ENCODE data around the gene MRPL12.
"Not testable (repeated sequence)": the region's sequence is repeated elsewhere in the genome, so short reads cannot be mapped to it uniquely, and the experiment has no call there.

The MRPL12 gene

GRCh38 chr17:81672954-81673353, 30.2 kb upstream of the MRPL12 start:
- Mint-ChIP-seq H3K27ac (no peak overlapping the region), H3K36me3 (no peaks in the 10 kb centered on the region), H3K9me3 (ENCODE audit: low read depth) (no peaks in the 10 kb centered on the region), H3K27me3 (no peaks in the 10 kb centered on the region), H3K4me1 (ENCODE audit: low read depth) (peaks cover 7% of the 10 kb centered on the region), H3K4me3 (no peak overlapping the region)

DNA sequence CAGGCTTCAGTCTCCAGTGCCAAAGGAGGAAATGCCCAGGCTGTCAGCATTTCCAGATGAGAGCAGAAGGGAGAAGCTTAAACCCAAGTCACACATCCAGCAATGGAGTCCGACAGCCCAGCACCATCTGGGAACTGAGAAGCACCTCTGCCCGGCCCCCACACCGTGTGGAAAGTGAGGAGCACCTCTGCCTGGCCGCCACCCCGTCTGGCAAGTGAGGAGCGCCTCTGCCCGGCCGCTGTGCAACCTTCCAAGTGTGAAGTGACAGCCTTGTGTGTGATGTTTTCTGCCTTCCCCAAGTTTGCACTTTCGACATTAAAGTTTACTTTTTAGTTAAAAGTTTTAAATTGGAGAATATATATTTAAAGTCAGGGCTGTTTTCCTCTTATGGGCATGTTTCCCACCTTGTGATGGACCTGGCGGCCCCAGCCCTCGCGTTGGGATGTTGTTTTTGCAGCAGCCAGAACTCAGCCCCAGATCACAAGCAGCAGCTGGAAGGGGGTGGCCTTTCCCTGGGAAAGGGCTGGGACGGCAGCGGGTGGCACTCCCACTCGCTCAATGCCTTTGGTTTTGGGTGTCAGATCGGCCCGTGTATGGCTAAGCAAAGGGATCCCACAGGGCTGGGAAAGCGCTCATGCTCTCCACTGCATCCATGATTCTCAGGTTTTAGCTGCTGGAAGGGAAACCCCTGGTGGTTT, 29.5 kb upstream of the MRPL12 start:
- Mint-ChIP-seq H3K27ac (no peak overlapping the region), H3K4me3 (no peak overlapping the region), H3K27me3 (no peaks in the 10 kb centered on the region), H3K36me3 (no peaks in the 10 kb centered on the region), H3K4me1 (ENCODE audit: low read depth) (peaks cover 1% of the 10 kb centered on the region), H3K9me3 (ENCODE audit: low read depth) (no peaks in the 10 kb centered on the region)

DNA sequence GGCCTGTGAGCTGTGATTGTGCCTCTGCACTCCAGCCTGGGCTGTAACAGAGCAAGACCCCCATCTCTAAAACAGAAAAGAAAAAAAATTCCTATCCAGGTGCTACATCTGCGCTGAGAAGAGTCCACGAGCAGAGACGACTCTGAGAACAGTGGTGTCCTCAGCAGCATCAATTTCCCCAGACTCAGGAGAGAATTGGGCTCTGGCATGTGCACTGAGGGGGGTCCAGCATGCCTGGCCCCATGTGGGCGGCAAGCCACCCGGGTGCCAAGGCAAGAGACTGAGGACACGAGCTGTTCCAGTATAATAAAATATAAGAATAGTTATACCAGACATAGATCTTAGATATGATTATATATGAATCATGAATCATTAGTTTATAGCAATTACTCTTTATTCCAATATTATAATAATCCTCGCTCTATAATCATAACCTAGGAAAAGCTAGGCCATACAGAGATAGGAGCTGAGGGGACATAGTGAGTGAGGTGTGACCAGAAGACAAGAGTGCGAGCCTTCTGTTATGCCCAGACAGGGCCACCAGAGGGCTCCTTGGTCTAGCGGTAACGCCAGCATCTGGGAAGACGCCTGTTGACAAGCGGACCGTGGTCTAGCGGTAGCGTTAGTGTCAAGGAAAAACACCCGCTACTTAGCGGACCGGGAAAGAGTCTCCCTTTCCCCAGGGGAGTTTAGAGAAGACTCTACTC, 27.5 kb upstream of the MRPL12 start:
- H3K4me3 Mint-ChIP-seq; H3K27ac Mint-ChIP-seq; H3K36me3 Mint-ChIP-seq; H3K9me3 Mint-ChIP-seq (ENCODE audit: low read depth); H3K27me3 Mint-ChIP-seq; H3K4me1 Mint-ChIP-seq (ENCODE audit: low read depth): not testable (repeated sequence)

GRCh38 chr17:81676906-81677305, 26.3 kb upstream of the MRPL12 start:
- Mint-ChIP-seq H3K36me3 (no peaks in the 10 kb centered on the region), H3K27me3 (no peaks in the 10 kb centered on the region), H3K9me3 (ENCODE audit: low read depth) (no peaks in the 10 kb centered on the region), H3K27ac (no peak overlapping the region), H3K4me1 (ENCODE audit: low read depth) (peaks cover 2% of the 10 kb centered on the region), H3K4me3 (no peak overlapping the region)

- no peaks in the 10 kb centered on the region for H3K27me3 Mint-ChIP-seq
- H3K36me3 Mint-ChIP-seq: no peaks in the 10 kb centered on the region
- H3K9me3 Mint-ChIP-seq (ENCODE audit: low read depth): no peaks in the 10 kb centered on the region
- no peak overlapping the region for H3K27ac Mint-ChIP-seq
- H3K4me3 Mint-ChIP-seq: peak overlapping the region; percentile 17
- H3K4me1 Mint-ChIP-seq (ENCODE audit: low read depth): peaks cover 16% of the 10 kb centered on the region
Observed at GRCh38 chr17:81680150-81680549, 23.0 kb upstream of the MRPL12 start.

- H3K4me1 Mint-ChIP-seq (ENCODE audit: low read depth): peaks cover 26% of the 10 kb centered on the region
- no peaks in the 10 kb centered on the region for H3K9me3 Mint-ChIP-seq (ENCODE audit: low read depth)
- H3K36me3 Mint-ChIP-seq: peaks cover 2% of the 10 kb centered on the region
- H3K27me3 Mint-ChIP-seq: no peaks in the 10 kb centered on the region
- H3K27ac Mint-ChIP-seq: no peak overlapping the region
- H3K4me3 Mint-ChIP-seq: peak overlapping the region; percentile 20
Observed at GRCh38 chr17:81681672-81682071, 21.5 kb upstream of the MRPL12 start.

DNA sequence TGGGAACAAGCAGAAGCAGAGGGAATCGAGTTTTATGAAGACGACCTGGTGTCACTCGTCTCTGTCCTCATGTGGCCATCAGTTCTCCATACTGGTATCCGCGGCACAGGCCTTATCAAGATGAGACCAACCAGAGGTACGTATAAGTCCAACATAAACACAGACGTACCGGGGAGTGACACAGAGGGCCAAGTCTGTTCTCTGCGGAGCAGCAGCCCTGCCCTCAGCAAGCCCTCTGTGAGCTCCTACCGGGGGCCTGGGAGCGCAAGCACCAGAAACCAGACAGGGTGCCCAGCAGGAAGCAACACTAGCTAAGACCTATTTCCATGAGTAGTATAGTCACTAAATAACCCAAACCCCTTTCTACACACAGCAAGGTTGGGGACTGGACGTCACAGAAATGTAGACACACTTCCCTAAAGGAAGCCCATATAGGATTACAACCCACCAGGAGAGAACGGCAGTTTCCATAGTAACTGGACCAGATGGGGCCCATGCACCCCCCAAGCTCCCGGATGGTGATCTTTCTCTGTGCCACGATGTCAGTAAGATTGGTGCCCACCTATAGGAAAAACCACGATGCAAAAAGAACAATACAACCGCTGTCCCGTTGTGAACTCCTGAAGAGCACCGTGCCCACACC, 20.5 kb upstream of the MRPL12 start:
- H3K27ac Mint-ChIP-seq: peak overlapping the region; percentile 75
- H3K4me1 Mint-ChIP-seq (ENCODE audit: low read depth): peaks cover 29% of the 10 kb centered on the region
- peaks cover 2% of the 10 kb centered on the region for H3K36me3 Mint-ChIP-seq
- no peaks in the 10 kb centered on the region for H3K9me3 Mint-ChIP-seq (ENCODE audit: low read depth)
- H3K27me3 Mint-ChIP-seq: no peaks in the 10 kb centered on the region
- H3K4me3 Mint-ChIP-seq: peak overlapping the region; percentile 92

DNA sequence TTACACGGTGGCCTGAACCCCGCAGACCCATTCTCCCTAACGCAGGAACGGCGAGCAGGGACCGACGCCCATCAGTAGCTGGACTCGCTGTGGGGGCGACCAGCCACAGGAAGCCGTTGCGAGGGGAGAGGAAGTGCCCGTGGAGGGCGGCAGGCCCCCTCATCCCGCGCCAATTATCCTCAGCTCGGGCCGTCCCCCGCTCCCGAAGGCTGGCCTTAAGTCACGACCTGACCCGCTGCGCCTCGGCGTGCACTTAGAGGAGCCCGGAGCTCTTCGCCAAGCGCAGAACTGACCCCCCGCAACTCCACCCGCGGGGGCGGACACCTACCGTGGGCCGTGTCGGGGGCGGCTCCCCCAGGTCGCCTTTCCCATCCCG, 20.0 kb upstream of the MRPL12 start:
- H3K27me3 Mint-ChIP-seq: no peaks in the 10 kb centered on the region
- peak overlapping the region; percentile 92 for H3K4me3 Mint-ChIP-seq
- H3K27ac Mint-ChIP-seq: peak overlapping the region; percentile 75
- H3K4me1 Mint-ChIP-seq (ENCODE audit: low read depth): peaks cover 29% of the 10 kb centered on the region
- peaks cover 2% of the 10 kb centered on the region for H3K36me3 Mint-ChIP-seq
- H3K9me3 Mint-ChIP-seq (ENCODE audit: low read depth): no peaks in the 10 kb centered on the region

DNA sequence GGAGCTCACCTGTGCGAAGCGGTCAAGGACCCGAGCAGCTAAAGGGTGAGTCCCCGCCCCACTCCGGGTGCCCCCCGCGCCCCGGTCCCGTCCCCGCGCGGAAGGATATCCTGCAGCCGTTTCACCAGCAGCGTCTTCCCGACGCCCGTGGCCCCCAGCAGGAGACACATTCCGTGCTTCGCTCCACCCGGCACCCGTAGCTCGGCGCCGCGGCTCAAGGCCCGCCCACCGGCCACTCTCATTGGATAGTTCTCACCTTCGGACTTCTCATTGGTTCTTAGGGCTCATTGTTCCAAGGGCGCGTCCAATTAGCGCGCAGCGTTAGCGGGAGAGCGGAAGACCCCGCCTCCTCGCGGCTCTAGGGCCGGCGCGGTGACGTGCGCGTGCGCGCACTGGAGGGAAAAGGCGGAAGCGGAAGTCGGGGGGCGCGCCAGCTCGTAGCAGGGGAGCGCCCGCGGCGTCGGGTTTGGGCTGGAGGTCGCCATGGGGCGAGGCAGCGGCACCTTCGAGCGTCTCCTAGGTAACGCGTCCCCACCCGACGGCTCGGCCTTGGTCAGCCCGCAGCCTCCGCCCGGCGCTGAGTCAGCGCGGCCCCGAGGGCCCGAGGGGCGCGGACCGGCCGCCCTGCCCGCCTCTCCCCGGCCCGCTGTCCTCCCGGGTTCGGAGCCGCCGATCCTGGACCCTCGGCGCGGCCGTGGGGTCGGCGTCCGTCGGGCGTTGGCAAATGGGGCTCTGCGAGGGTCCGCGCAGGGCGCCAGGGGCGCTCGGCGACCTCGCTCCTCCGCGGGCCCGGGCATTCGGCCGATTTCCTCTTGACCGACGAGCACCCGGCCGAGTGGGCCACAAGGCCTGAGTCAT, 19.4 kb upstream of the MRPL12 start, which contains the start of the genes ARL16 and HGS:
Gene ARL16, minus strand, starts transcription at position 214 of the 858 bp plus-strand sequence. Its CDS starts 44 bp downstream, at position 170.
Gene HGS, plus strand, starts transcription at position 428 of the 858 bp plus-strand sequence. Its CDS starts 56 bp downstream, at position 484.
- H3K4me1 Mint-ChIP-seq (ENCODE audit: low read depth): peaks cover 29% of the 10 kb centered on the region
- peaks cover 2% of the 10 kb centered on the region for H3K36me3 Mint-ChIP-seq
- no peaks in the 10 kb centered on the region for H3K9me3 Mint-ChIP-seq (ENCODE audit: low read depth)
- peak within 1 kb of the TSS; percentile 92 for H3K4me3 Mint-ChIP-seq
- H3K27me3 Mint-ChIP-seq: no peaks in the 10 kb centered on the region
- peak within 1 kb of the TSS; percentile 92 for H3K27ac Mint-ChIP-seq

DNA sequence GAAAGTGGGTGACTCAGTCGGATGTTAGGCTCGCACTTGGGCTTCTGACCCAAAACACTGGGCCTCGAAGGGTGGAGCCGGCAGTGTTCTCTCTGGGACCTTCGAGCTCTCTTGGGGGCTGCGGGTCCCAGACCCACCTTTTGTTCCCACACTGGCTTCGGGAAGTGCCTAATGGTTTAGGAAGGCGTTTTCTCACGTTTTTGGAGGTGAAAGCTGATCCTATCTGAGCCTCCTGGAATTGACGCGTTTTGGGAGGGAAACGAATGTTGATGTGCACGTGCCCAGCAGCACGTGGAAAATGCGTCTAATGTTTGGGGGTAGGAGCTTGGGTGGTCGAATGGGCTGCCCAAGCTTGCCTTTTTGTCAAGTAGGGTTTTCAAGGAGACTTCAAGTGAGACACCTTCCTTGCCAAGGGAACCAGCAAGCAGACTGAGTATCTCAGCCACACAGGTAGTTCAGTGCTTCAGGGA, 18.7 kb upstream of the MRPL12 start:
- peak overlapping the region; percentile 88 for H3K27ac Mint-ChIP-seq
- no peaks in the 10 kb centered on the region for H3K27me3 Mint-ChIP-seq
- no peaks in the 10 kb centered on the region for H3K9me3 Mint-ChIP-seq (ENCODE audit: low read depth)
- peaks cover 2% of the 10 kb centered on the region for H3K36me3 Mint-ChIP-seq
- H3K4me3 Mint-ChIP-seq: peak overlapping the region; percentile 91
- peaks cover 27% of the 10 kb centered on the region for H3K4me1 Mint-ChIP-seq (ENCODE audit: low read depth)

DNA sequence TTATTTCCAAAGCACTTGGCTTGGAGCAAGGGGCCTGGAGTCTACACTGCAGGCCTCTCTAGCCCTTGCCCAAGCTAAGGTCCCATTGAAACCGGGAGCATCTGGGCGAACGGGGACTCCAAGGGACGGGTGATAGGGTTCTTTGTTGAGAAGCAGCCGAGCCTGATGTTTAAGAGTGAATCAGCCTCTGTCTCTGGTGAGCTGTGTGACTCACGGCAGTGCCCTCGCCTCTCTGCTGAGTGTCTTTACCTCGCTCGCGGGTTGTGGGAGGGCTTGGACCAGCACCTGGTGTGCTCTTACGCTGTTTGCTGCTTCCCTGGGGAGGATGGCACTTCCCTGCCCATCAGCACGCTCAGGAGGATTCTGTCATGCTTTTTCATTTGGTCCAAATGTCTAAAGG, 18.1 kb upstream of the MRPL12 start:
- Mint-ChIP-seq H3K27ac (peak overlapping the region; percentile 88), H3K4me3 (peak overlapping the region; percentile 91), H3K9me3 (ENCODE audit: low read depth) (no peaks in the 10 kb centered on the region), H3K36me3 (peaks cover 2% of the 10 kb centered on the region), H3K4me1 (ENCODE audit: low read depth) (peaks cover 27% of the 10 kb centered on the region), H3K27me3 (no peaks in the 10 kb centered on the region)

GRCh38 chr17:81686614-81687013, 16.6 kb upstream of the MRPL12 start:
- Mint-ChIP-seq H3K4me1 (ENCODE audit: low read depth) (peaks cover 27% of the 10 kb centered on the region), H3K36me3 (peaks cover 2% of the 10 kb centered on the region), H3K4me3 (no peak overlapping the region), H3K27ac (no peak overlapping the region), H3K27me3 (no peaks in the 10 kb centered on the region), H3K9me3 (ENCODE audit: low read depth) (no peaks in the 10 kb centered on the region)

GRCh38 chr17:81687770-81688541, 15.2 kb upstream of the MRPL12 start:
- no peaks in the 10 kb centered on the region for H3K9me3 Mint-ChIP-seq (ENCODE audit: low read depth)
- no peak overlapping the region for H3K4me3 Mint-ChIP-seq
- H3K27ac Mint-ChIP-seq: no peak overlapping the region
- H3K4me1 Mint-ChIP-seq (ENCODE audit: low read depth): peaks cover 22% of the 10 kb centered on the region
- no peaks in the 10 kb centered on the region for H3K27me3 Mint-ChIP-seq
- H3K36me3 Mint-ChIP-seq: peaks cover 2% of the 10 kb centered on the region

GRCh38 chr17:81688616-81689015, 14.6 kb upstream of the MRPL12 start:
- peaks cover 22% of the 10 kb centered on the region for H3K4me1 Mint-ChIP-seq (ENCODE audit: low read depth)
- H3K4me3 Mint-ChIP-seq: no peak overlapping the region
- no peak overlapping the region for H3K27ac Mint-ChIP-seq
- no peaks in the 10 kb centered on the region for H3K9me3 Mint-ChIP-seq (ENCODE audit: low read depth)
- no peaks in the 10 kb centered on the region for H3K27me3 Mint-ChIP-seq
- peaks cover 2% of the 10 kb centered on the region for H3K36me3 Mint-ChIP-seq

All from activated naive CD8-positive, alpha-beta T cell (primary cell).